Transverse colon (tissue), 3 donors: ENCODE data around the gene AOPEP.

Experiments used
- POLR2A ChIP-seq: fragments of 450-650 bp; IDR thresholded peaks from one replicate; pipeline ENCODE4 v1.6.1; 2016; ENCODE audit warnings: antibody characterized with exemption, mild to moderate bottlenecking, moderate library complexity
- TF ChIP-seq, protein P1 (sequence below), 5 experiments: fragments of 200-600 bp in 3 of 5; fragments of 450-650 bp in 2 of 5; sonication (generic) in 3 of 5; IDR thresholded peaks; 1 replicate in 2 of 5; 2 replicates in 3 of 5; pipeline ENCODE4 v1.5.1; 2016 to 2017; ENCODE audit warnings: antibody characterized with exemption in 5 of 5, inconsistent platforms in 3 of 5, mild to moderate bottlenecking in 2 of 5, moderate library complexity in 1 of 5

DNA sequence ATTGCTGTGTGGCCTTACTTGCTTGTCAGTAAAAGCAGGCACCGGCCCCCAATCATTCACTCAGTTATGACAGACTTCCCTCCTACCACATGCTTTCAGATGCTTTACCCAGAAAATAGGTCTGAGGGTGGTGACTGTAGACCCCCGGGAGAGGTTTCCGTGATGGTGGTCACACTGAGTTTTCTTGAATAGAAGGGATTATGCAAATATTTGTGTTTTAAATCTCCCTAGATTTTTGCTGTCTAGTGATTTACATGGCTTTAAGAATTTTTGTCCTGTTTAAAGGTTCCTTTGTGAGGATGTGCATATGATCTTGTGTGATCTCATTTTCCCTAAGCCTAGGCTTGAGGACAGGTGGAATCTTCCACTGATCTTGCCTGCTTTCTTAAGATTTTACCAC is 309.3 kb downstream of the AOPEP start:
- TF ChIP-seq, protein P1, sequence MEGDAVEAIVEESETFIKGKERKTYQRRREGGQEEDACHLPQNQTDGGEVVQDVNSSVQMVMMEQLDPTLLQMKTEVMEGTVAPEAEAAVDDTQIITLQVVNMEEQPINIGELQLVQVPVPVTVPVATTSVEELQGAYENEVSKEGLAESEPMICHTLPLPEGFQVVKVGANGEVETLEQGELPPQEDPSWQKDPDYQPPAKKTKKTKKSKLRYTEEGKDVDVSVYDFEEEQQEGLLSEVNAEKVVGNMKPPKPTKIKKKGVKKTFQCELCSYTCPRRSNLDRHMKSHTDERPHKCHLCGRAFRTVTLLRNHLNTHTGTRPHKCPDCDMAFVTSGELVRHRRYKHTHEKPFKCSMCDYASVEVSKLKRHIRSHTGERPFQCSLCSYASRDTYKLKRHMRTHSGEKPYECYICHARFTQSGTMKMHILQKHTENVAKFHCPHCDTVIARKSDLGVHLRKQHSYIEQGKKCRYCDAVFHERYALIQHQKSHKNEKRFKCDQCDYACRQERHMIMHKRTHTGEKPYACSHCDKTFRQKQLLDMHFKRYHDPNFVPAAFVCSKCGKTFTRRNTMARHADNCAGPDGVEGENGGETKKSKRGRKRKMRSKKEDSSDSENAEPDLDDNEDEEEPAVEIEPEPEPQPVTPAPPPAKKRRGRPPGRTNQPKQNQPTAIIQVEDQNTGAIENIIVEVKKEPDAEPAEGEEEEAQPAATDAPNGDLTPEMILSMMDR (IDR thresholded peaks at IDR 0.05) = no peak
- no peak for TF ChIP-seq POLR2A
